HFFc6 (cell line): ENCODE results near the gene THRB. TPM values are rescaled to one million over a fixed set of nuclear protein-coding genes. Genes with fewer than 3 reads are reported as not detected.
A peak's percentile ranks its signal among the peaks of the same experiment; 100 is the strongest.

ENCODE experiments used
- DNase-seq: peaks from one replicate; pipeline ENCODE4 v3.0.0-alpha.2; 2018
- H3K27ac Mint-ChIP-seq: 2 replicates; pipeline ENCODE4 v1.8.0; 2020; ENCODE audit warnings: mild to moderate bottlenecking, mixed read lengths
- H3K27me3 Mint-ChIP-seq: 2 replicates; pipeline ENCODE4 v1.8.0; 2021; ENCODE audit warnings: mild to moderate bottlenecking, moderate library complexity, mixed read lengths; ENCODE audit not compliant: insufficient read depth
- H3K36me3 Mint-ChIP-seq: 2 replicates; pipeline ENCODE4 v1.8.0; 2021; ENCODE audit warnings: low read depth, mixed read lengths
- H3K4me1 Mint-ChIP-seq: 2 replicates; pipeline ENCODE4 v1.8.0; 2020; ENCODE audit warnings: low read depth, mixed read lengths
- H3K4me3 Mint-ChIP-seq: 2 replicates; pipeline ENCODE4 v1.8.0; 2020; ENCODE audit warnings: mild to moderate bottlenecking, moderate library complexity, mixed read lengths
- H3K9me3 Mint-ChIP-seq: 2 replicates; pipeline ENCODE4 v1.8.0; 2020; ENCODE audit warnings: mild to moderate bottlenecking, mixed read lengths
- CTCF ChIP-seq: fragments of 200-600 bp; sonication (generic); IDR thresholded peaks from 2 replicates; pipeline ENCODE4 v1.5.0; 2021; ENCODE audit warnings: antibody characterized with exemption, mild to moderate bottlenecking
- total RNA-seq, 6 experiments: library from RNA; stranded (reverse); fragmentation: NEBNext Ultra II Directional; extraction: Animal tissue kit (Norgen Biotek cat#: 25700); gene quantifications; 2 replicates in 1 of 6; 3 replicates in 5 of 6; pipeline ENCODE4 v1.2.3, GENCODE V29; 2021

THRB gene
- total RNA-seq, 6 experiments from 2014 or later, result not detected

DNA sequence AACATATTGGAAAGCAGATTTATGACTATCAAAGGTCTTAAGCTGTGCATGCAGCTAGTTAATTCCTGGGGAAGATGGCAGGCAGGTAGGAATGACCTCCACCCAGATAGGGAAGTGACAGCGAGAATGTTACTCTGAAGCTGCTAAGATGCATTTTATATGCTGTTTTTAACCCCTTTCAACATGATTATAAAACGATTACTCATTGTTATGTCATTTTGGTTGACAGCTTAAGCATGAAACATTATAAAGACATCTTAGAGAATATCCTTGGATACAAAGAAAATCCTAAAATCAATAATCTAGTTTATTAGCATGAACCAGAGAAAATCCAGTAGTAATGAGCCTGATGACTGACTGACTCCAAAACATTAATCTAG is 329.1 kb downstream of the THRB start:
- no peaks in the 10 kb centered on the region for H3K36me3 Mint-ChIP-seq
- H3K27ac Mint-ChIP-seq, result no peak overlapping the region

DNA sequence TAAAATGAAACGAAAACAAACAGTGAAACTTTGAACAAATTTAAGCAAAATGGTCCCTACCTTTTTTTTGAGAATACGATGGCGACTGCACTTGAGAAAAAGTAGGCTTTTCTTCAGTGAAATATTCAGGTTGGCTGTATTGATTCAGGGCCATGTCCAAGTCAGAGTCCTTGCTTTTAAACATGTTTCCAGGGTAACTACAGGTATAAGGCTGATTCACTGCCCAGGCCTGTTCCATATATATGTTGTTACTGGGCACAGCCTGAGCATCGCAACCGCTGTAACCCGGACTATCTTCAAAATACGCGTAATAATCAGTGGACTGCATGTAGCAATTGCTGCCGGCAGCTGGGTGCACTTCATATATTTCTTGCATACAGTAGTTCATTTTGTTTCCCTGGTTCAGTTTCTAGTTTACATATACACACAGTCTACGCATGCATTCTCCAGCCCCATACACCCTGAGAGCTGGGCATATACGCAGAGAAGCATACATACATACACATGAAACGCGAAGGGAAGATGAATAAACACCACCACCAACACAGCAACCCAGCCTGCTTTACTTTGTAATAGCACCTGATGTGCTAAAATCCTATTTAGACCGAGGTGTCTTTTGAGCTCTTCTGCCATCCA is 329.6 kb downstream of the THRB start:
- peaks cover 24% of the 10 kb centered on the region for H3K4me1 Mint-ChIP-seq
- no peak overlapping the region for H3K27ac Mint-ChIP-seq
- no peak for TF ChIP-seq CTCF
- no peak for DNase-seq
- H3K36me3 Mint-ChIP-seq, result no peaks in the 10 kb centered on the region
- no peaks in the 10 kb centered on the region; the same call in 1 of the 2 replicates for H3K27me3 Mint-ChIP-seq
- H3K4me3 Mint-ChIP-seq, result no peak overlapping the region
- no peaks in the 10 kb centered on the region for H3K9me3 Mint-ChIP-seq

More for the DNA sequence above, 329.1 kb downstream of the THRB start:
- Mint-ChIP-seq H3K27me3 (no peaks in the 10 kb centered on the region; the same call in 1 of the 2 replicates), H3K4me3 (no peak overlapping the region), H3K9me3 (no peaks in the 10 kb centered on the region), H3K4me1 (peaks cover 21% of the 10 kb centered on the region)
- no peak for TF ChIP-seq CTCF
- no peak for DNase-seq

DNA sequence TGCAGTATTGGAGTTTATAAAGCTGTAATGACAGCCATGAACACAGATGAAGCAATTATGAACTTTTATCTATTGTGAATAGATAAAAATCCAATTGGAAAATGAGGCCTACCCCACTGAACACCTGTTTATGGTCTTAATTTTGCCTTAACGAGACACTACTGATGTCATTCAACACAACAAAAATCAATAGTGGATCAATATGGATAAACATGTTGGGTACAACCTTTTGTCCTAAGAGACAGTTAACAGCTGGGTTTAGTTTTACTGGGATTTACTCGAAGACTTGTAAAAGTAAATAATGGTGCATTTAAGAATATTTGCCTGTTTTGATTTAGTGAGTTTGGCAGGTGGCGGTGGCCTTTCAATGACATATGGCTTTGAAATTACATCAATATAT is 331.7 kb downstream of the THRB start:
- H3K9me3 Mint-ChIP-seq, result no peaks in the 10 kb centered on the region
- DNase-seq, result no peak
- H3K27me3 Mint-ChIP-seq, result no peaks in the 10 kb centered on the region; the same call in 1 of the 2 replicates
- no peak overlapping the region for H3K27ac Mint-ChIP-seq
- TF ChIP-seq CTCF, result no peak
- H3K4me3 Mint-ChIP-seq, result no peak overlapping the region
- peaks cover 33% of the 10 kb centered on the region for H3K4me1 Mint-ChIP-seq
- H3K36me3 Mint-ChIP-seq, result no peaks in the 10 kb centered on the region

DNA sequence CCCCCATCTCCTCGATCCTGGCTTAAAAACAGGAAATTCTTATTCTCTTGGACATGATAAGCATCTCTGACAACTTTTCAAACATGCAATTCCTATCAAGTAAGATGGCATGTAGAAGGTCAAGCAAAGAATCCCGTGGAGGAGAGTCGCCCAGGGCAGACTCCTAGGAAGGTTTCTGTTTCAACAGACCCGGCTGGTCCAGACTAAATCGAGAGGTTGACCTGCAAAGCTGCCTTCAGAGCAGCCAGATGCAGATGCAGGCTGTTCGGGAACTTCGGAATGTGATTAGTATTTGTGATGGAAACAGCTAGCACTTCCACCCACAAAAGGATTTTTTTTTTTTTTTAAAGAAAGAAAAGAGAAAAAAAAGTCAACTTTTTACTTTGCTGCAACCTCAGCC is 332.8 kb downstream of the THRB start:
- Mint-ChIP-seq H3K4me3 (peak overlapping the region; percentile 64), H3K27ac (no peak overlapping the region), H3K36me3 (no peaks in the 10 kb centered on the region), H3K4me1 (peaks cover 42% of the 10 kb centered on the region), H3K27me3 (no peaks in the 10 kb centered on the region; the same call in 1 of the 2 replicates), H3K9me3 (no peaks in the 10 kb centered on the region)
- TF ChIP-seq CTCF, result no peak
- peak; percentile 37 for DNase-seq

DNA sequence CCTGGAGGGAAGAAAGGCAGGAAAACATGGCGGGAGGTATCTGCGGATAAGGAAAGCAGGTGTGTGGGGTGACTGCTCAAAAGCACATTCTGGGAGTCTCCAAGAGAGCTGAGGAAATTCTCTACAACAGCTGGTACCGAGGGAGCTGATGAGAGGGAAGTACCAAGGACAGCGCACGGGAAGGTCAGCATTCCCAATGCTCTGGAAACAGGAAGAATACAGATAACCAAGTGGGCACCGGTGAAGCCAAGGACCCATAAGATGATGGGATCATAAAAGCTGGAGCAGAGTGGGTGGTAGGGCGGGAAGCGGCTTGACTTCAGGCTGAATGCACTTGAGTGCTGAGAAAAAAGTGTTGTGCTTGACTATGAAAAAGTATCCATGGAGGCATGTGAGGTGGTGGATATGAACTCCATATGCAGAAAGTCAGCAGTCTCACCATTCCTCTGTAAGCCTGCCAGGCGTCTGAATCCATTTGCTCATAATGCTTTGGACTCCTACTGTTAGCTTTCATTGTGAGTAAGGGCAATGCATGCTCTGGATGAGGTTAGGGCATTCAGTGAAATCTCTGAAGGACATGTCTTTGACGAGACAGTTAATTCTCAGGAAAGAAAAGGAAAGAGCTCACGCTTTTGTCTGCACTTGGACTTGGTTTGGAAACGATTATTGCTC is 334.1 kb downstream of the THRB start:
- Mint-ChIP-seq H3K36me3 (no peaks in the 10 kb centered on the region), H3K4me1 (peaks cover 55% of the 10 kb centered on the region), H3K27me3 (no peaks in the 10 kb centered on the region; the same call in 1 of the 2 replicates), H3K9me3 (no peaks in the 10 kb centered on the region), H3K27ac (no peak overlapping the region), H3K4me3 (no peak overlapping the region)
- TF ChIP-seq CTCF, result no peak
- peak; percentile 10 for DNase-seq
